Measurements from ENCODE around the gene TACR3.

- TF ChIP-seq CTCF (conservative IDR thresholded peaks at IDR 0.05 in 1 of 2, IDR thresholded peaks at IDR 0.05 in 1 of 2; ENCODE audit: low read depth in 1 of 2, low read length in 2 of 2) (no peak), EZH2 (IDR thresholded peaks at IDR 0.05; ENCODE audit: low read length, missing control alignments) (no peak)
Measured at GRCh38 chr4:103754844-103755243, 35.1 kb upstream of the TACR3 start.

All from fibroblast of lung (primary cell).